Body of pancreas (tissue), 4 donors: Measurements from ENCODE around the gene KRTAP22-1.

Experiments used
- POLR2A ChIP-seq, 3 donors: fragments of 450-650 bp; IDR thresholded peaks; one replicate each; pipeline ENCODE4 v1.6.1; 2016; ENCODE audit warnings: antibody characterized with exemption in 3 of 3, mild to moderate bottlenecking in 2 of 3
- TF ChIP-seq, protein P1 (sequence below), 7 experiments: fragments of 450-650 bp in 4 of 7; fragments of 200-600 bp in 3 of 7; sonication (generic) in 3 of 7; IDR thresholded peaks; one replicate each; pipeline ENCODE4 v1.5.1; 2016 to 2019; ENCODE audit warnings: antibody characterized with exemption in 7 of 7

DNA sequence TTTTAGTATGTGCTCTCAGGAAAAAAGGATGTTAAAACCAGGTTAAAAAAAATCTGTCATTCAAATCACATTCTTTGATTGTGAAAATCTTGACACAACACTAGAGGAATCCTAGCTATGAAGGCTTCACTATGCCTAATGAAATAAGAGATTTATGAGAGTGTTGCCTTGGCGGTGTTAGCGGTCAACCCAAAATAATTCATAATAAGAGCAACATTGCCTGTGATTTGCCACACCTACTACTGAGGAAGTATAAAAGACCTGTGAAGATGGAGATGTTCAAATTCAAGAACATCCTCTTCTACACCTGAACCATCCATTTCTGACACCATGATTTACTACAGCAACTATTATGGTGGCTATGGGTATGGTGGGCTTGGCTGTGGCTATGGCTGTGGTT lies 15.2 kb downstream of the KRTAP22-1 start, which contains the start of gene KRTAP20-1:
- TF ChIP-seq, protein P1, sequence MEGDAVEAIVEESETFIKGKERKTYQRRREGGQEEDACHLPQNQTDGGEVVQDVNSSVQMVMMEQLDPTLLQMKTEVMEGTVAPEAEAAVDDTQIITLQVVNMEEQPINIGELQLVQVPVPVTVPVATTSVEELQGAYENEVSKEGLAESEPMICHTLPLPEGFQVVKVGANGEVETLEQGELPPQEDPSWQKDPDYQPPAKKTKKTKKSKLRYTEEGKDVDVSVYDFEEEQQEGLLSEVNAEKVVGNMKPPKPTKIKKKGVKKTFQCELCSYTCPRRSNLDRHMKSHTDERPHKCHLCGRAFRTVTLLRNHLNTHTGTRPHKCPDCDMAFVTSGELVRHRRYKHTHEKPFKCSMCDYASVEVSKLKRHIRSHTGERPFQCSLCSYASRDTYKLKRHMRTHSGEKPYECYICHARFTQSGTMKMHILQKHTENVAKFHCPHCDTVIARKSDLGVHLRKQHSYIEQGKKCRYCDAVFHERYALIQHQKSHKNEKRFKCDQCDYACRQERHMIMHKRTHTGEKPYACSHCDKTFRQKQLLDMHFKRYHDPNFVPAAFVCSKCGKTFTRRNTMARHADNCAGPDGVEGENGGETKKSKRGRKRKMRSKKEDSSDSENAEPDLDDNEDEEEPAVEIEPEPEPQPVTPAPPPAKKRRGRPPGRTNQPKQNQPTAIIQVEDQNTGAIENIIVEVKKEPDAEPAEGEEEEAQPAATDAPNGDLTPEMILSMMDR (IDR thresholded peaks at IDR 0.05): no peak
- no peak for TF ChIP-seq POLR2A (IDR thresholded peaks at IDR 0.05)
